DND-41 (cell line): ENCODE measurements around the gene ACSL6.

Source experiments
- ATAC-seq: fragments of 200-7000 bp; cut with Tn5 transposase; 3 replicates; pipeline ENCODE4 v1.9.1; 2021; ENCODE audit warnings: low read depth; ENCODE audit not compliant: insufficient read depth
- DNase-seq: peaks from one replicate; pipeline ENCODE4 v3.0.0-alpha.2; 2020
- H2AFZ ChIP-seq: 2 replicates; pipeline ENCODE4 v1.6.0; 2012; ENCODE audit warnings: low read depth, low read length
- H3K27ac ChIP-seq: 2 replicates; pipeline ENCODE4 v1.5.1; 2012; ENCODE audit warnings: low read length, inconsistent platforms
- H3K27me3 ChIP-seq: fragments of 200-600 bp; sonication (generic); 2 replicates; pipeline ENCODE4 v1.6.0; 2012; ENCODE audit warnings: low read length, mild to moderate bottlenecking, inconsistent platforms; ENCODE audit not compliant: insufficient read depth, poor library complexity
- H3K36me3 ChIP-seq: 2 replicates; pipeline ENCODE4 v1.5.1; 2012; ENCODE audit warnings: low read length, inconsistent platforms; ENCODE audit not compliant: insufficient read depth
- H3K4me1 ChIP-seq: 2 replicates; pipeline ENCODE4 v1.5.1; 2012; ENCODE audit warnings: mild to moderate bottlenecking, low read length; ENCODE audit not compliant: insufficient read depth
- H3K4me2 ChIP-seq: 2 replicates; pipeline ENCODE4 v1.6.0; 2012; ENCODE audit warnings: mild to moderate bottlenecking, moderate library complexity, low read length, inconsistent platforms; ENCODE audit not compliant: insufficient read depth
- H3K4me3 ChIP-seq, 2 experiments: fragments of 200-600 bp in 1 of 2; shearing (Covaris generic) in 1 of 2; 2 replicates each; pipeline ENCODE4 v1.5.1; 2012 to 2016; ENCODE audit warnings: inconsistent platforms in 2 of 2, low read length in 2 of 2, mild to moderate bottlenecking in 2 of 2, low read depth in 1 of 2, moderate library complexity in 1 of 2
- H3K79me2 ChIP-seq: 2 replicates; pipeline ENCODE4 v1.6.0; 2012; ENCODE audit warnings: low read length, inconsistent platforms; ENCODE audit not compliant: insufficient read depth
- H3K9ac ChIP-seq: 2 replicates; pipeline ENCODE4 v1.6.0; 2012; ENCODE audit warnings: low read depth, mild to moderate bottlenecking, inconsistent platforms, low read length, moderate library complexity
- H3K9me3 ChIP-seq: 2 replicates; pipeline ENCODE4 v1.5.1; 2012; ENCODE audit warnings: low read length, moderate library complexity, mild to moderate bottlenecking, inconsistent platforms; ENCODE audit not compliant: insufficient read depth, severe bottlenecking
- H4K20me1 ChIP-seq: 2 replicates; pipeline ENCODE4 v1.6.0; 2012; ENCODE audit warnings: low read length; ENCODE audit not compliant: insufficient read depth
- CTCF ChIP-seq: IDR thresholded peaks from 2 replicates; pipeline ENCODE4 v1.5.1; 2012; ENCODE audit warnings: borderline replicate concordance, low read length, moderate library complexity, mild to moderate bottlenecking; ENCODE audit not compliant: poor library complexity, severe bottlenecking; ENCODE audit errors: extremely low read depth
- EZH2 ChIP-seq: IDR thresholded peaks from 3 replicates; pipeline ENCODE4 v1.6.1; 2012; ENCODE audit warnings: borderline replicate concordance, low read depth, mild to moderate bottlenecking, moderate library complexity, low read length, inconsistent platforms; ENCODE audit not compliant: severe bottlenecking

ACSL6 gene

GRCh38 chr5:132000241-132000490 is 11.3 kb downstream of the ACSL6 start:
- DNase-seq (no peak), ATAC-seq (no peak)
- no peaks in the 10 kb centered on the region for H3K36me3 ChIP-seq
- no peak overlapping the region for H3K9ac ChIP-seq
- no peak overlapping the region for H3K27ac ChIP-seq
- peaks cover 19% of the 10 kb centered on the region for H4K20me1 ChIP-seq
- no peaks in the 10 kb centered on the region for H3K27me3 ChIP-seq
- TF ChIP-seq CTCF: no peak
- TF ChIP-seq EZH2: no peak
- H2AFZ ChIP-seq: no peak overlapping the region
- peaks cover 42% of the 10 kb centered on the region for H3K4me1 ChIP-seq
- no peaks in the 10 kb centered on the region for H3K9me3 ChIP-seq
- no peak overlapping the region for H3K4me2 ChIP-seq
- H3K79me2 ChIP-seq: no peaks in the 10 kb centered on the region
- H3K4me3 ChIP-seq: no peak overlapping the region

GRCh38 chr5:131999441-132000240 is 11.8 kb downstream of the ACSL6 start:
- no peak overlapping the region for H2AFZ ChIP-seq
- peaks cover 19% of the 10 kb centered on the region for H4K20me1 ChIP-seq
- TF ChIP-seq CTCF (no peak), EZH2 (no peak)
- no peaks in the 10 kb centered on the region for H3K27me3 ChIP-seq
- H3K79me2 ChIP-seq: no peaks in the 10 kb centered on the region
- H3K4me1 ChIP-seq: peaks cover 42% of the 10 kb centered on the region
- no peaks in the 10 kb centered on the region for H3K9me3 ChIP-seq
- H3K4me3 ChIP-seq: no peak overlapping the region
- no peak overlapping the region for H3K9ac ChIP-seq
- H3K36me3 ChIP-seq: no peaks in the 10 kb centered on the region
- no peak overlapping the region; the same call in none of the 2 replicates for H3K27ac ChIP-seq
- DNase-seq (peak; percentile 59), ATAC-seq (peak; percentile 51)
- no peak overlapping the region for H3K4me2 ChIP-seq

GRCh38 chr5:131999041-131999440 is 12.4 kb downstream of the ACSL6 start:
- no peaks in the 10 kb centered on the region for H3K36me3 ChIP-seq
- no peak overlapping the region for H3K9ac ChIP-seq
- TF ChIP-seq CTCF (no peak), EZH2 (no peak)
- peaks cover 42% of the 10 kb centered on the region for H3K4me1 ChIP-seq
- H3K79me2 ChIP-seq: no peaks in the 10 kb centered on the region
- H3K4me2 ChIP-seq: no peak overlapping the region
- no peak for DNase-seq
- no peaks in the 10 kb centered on the region for H3K9me3 ChIP-seq
- H4K20me1 ChIP-seq: peaks cover 19% of the 10 kb centered on the region
- H3K4me3 ChIP-seq: no peak overlapping the region
- no peak overlapping the region for H2AFZ ChIP-seq
- H3K27ac ChIP-seq: no peak overlapping the region; the same call in 1 of the 2 replicates
- no peak for ATAC-seq
- no peaks in the 10 kb centered on the region for H3K27me3 ChIP-seq
